ENCODE data around the gene PTPN6.

Gene PTPN6

DNA sequence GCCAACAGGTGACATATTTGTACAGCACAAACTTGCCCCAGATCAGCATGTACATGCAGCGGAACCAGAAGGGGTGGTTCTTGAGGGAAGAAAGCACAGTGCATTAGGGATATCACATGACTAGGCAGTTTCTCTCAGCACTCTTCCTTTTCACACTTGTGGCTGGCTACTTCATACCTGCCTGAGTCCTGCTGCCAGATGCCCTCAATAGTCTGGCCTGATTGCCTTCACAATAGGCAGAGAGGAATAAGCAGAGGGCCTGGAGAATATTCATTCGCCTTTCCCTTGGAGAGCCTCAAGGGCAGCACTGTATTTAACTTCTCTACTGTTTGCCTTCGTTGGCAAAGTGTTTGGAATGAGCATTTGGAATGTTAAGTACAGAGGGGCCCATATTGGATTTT lies 27.5 kb downstream of the PTPN6 start:
- Histone ChIP-seq H3K4me1 (ENCODE audit: control insufficient read depth in 1 of 2, insufficient read depth in 1 of 2, low read depth in 1 of 2, low read length in 1 of 2) (no peaks in the 10 kb centered on the region), H3K27ac (no peak overlapping the region), H3K9me3 (no peaks in the 10 kb centered on the region), H3K4me3 (ENCODE audit: low read depth in 1 of 2, low read length in 1 of 2) (no peak overlapping the region), H3K36me3 (peaks cover 93% of the 10 kb centered on the region), H3K27me3 (no peaks in the 10 kb centered on the region)
- TF ChIP-seq, protein P1, sequence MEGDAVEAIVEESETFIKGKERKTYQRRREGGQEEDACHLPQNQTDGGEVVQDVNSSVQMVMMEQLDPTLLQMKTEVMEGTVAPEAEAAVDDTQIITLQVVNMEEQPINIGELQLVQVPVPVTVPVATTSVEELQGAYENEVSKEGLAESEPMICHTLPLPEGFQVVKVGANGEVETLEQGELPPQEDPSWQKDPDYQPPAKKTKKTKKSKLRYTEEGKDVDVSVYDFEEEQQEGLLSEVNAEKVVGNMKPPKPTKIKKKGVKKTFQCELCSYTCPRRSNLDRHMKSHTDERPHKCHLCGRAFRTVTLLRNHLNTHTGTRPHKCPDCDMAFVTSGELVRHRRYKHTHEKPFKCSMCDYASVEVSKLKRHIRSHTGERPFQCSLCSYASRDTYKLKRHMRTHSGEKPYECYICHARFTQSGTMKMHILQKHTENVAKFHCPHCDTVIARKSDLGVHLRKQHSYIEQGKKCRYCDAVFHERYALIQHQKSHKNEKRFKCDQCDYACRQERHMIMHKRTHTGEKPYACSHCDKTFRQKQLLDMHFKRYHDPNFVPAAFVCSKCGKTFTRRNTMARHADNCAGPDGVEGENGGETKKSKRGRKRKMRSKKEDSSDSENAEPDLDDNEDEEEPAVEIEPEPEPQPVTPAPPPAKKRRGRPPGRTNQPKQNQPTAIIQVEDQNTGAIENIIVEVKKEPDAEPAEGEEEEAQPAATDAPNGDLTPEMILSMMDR (IDR thresholded peaks at IDR 0.05) = no peak

DNA sequence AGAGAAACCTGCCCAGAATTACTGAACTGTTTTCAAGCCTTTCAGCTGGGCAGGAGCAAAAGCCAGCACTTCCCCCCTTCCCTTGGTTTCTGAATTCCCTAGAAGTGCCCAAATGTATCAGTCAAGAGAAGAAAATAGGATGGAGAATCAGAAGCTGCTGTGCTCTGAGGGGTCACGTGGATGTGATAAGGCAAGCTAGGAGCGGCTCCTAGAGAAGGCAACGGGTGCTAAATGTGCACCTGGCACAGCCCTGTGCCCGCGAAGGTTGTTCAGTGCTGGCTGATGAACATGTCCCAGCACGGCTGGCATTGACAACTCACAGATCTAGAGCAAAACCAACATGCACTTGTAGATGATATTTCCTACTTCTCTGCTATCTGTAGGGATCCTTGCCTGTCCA lies 27.9 kb downstream of the PTPN6 start:
- Histone ChIP-seq H3K36me3 (peaks cover 91% of the 10 kb centered on the region), H3K27me3 (no peaks in the 10 kb centered on the region), H3K4me1 (ENCODE audit: control insufficient read depth in 1 of 2, insufficient read depth in 1 of 2, low read depth in 1 of 2, low read length in 1 of 2) (no peaks in the 10 kb centered on the region), H3K27ac (no peak overlapping the region), H3K4me3 (ENCODE audit: low read depth in 1 of 2, low read length in 1 of 2) (no peak overlapping the region), H3K9me3 (no peaks in the 10 kb centered on the region)
- TF ChIP-seq, protein P1 (IDR thresholded peaks at IDR 0.05) = no peak

DNA sequence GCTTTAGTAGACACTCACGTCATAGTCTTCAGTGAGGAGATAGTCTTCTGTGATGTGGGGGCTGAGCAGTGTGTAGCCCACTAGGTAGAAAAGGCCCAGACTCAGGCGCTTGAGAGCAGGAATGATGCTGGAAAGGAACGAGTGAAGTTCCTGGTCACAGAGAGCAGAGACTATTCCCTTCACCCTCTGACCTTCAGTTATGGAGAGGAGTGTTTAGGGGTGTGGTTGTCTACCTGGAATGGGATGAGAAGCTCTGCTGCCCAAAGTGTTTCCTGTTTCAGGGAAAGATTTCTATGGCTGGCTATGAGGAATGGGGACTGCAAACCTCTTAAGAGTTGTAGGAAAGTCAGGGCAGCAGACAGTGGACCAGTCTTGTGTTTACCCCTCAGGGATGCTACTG lies 28.3 kb downstream of the PTPN6 start:
- H3K4me1 ChIP-seq (ENCODE audit: control insufficient read depth in 1 of 2, insufficient read depth in 1 of 2, low read depth in 1 of 2, low read length in 1 of 2) = no peaks in the 10 kb centered on the region
- no peak overlapping the region for H3K4me3 ChIP-seq (ENCODE audit: low read depth in 1 of 2, low read length in 1 of 2)
- peaks cover 86% of the 10 kb centered on the region for H3K36me3 ChIP-seq
- H3K27me3 ChIP-seq = no peaks in the 10 kb centered on the region
- H3K9me3 ChIP-seq = no peaks in the 10 kb centered on the region
- H3K27ac ChIP-seq = no peak overlapping the region
- TF ChIP-seq, protein P1 (IDR thresholded peaks at IDR 0.05) = no peak

DNA sequence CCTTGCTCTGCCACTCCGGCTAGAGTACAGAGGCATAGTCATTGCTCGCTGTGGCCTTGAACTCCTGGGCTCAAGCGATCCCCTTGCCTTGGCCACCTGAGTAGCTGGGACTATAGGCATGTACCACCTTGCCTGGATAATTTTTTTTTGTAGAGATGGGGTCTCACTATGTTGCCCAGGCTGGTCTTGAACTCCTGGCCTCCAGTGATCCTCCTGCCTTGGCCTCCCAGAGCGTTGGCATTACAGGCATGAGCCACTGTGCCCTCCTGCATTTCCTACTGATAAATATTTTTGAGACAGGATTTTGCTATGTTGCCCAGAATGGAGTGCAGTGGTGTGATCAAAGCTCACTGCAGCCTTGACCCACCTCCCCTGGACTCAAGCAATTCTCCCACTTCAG lies 28.9 kb downstream of the PTPN6 start:
- peaks cover 81% of the 10 kb centered on the region for H3K36me3 ChIP-seq
- H3K9me3 ChIP-seq = no peaks in the 10 kb centered on the region
- H3K4me3 ChIP-seq (ENCODE audit: low read depth in 1 of 2, low read length in 1 of 2) = no peak overlapping the region
- H3K27me3 ChIP-seq = no peaks in the 10 kb centered on the region
- no peaks in the 10 kb centered on the region for H3K4me1 ChIP-seq (ENCODE audit: control insufficient read depth in 1 of 2, insufficient read depth in 1 of 2, low read depth in 1 of 2, low read length in 1 of 2)
- TF ChIP-seq, protein P1 (IDR thresholded peaks at IDR 0.05) = no peak
- no peak overlapping the region for H3K27ac ChIP-seq

DNA sequence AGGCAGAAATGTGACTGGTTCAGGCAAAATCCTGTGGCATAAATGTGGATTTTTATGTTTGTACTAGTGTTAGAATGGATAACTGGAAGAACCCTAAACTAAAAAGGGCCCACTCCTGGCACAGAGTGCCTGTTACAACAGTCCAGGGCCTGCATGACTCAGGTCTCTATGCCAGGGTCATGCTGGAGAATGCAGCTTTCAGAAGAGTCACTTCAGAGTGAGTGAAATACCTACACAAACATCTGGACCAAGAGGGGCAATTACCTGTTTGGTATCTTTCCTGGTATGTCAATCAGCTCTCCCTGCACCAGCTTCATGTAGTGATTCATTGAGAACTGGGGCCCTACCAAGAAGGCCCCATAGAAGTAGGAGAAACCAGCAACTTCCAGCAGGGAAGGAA lies 29.6 kb downstream of the PTPN6 start:
- Histone ChIP-seq H3K27me3 (no peaks in the 10 kb centered on the region), H3K4me3 (ENCODE audit: low read depth in 1 of 2, low read length in 1 of 2) (no peak overlapping the region), H3K27ac (no peak overlapping the region), H3K4me1 (ENCODE audit: control insufficient read depth in 1 of 2, insufficient read depth in 1 of 2, low read depth in 1 of 2, low read length in 1 of 2) (no peaks in the 10 kb centered on the region), H3K9me3 (no peaks in the 10 kb centered on the region), H3K36me3 (peaks cover 75% of the 10 kb centered on the region)
- TF ChIP-seq, protein P1 (IDR thresholded peaks at IDR 0.05) = no peak

All from neutrophil (primary cell).